Ovary (tissue), 3 donors: ENCODE results near the gene CD36.

Source experiments
- CTCF ChIP-seq, 3 donors: fragments of 450-650 bp in 2 of 3; fragments of 200-600 bp in 1 of 3; IDR thresholded peaks; one replicate each; pipeline versions ENCODE4 v1.5.1 to v1.8.0; 2016 to 2022; ENCODE audit warnings: antibody characterized with exemption in 3 of 3, mild to moderate bottlenecking in 1 of 3
- POLR2A ChIP-seq: fragments of 450-650 bp; IDR thresholded peaks from one replicate; pipeline ENCODE4 v1.6.1; 2017; ENCODE audit warnings: antibody characterized with exemption, mild to moderate bottlenecking, moderate library complexity
- donor health status: DM: no; HTN: no; CAD: no.

DNA sequence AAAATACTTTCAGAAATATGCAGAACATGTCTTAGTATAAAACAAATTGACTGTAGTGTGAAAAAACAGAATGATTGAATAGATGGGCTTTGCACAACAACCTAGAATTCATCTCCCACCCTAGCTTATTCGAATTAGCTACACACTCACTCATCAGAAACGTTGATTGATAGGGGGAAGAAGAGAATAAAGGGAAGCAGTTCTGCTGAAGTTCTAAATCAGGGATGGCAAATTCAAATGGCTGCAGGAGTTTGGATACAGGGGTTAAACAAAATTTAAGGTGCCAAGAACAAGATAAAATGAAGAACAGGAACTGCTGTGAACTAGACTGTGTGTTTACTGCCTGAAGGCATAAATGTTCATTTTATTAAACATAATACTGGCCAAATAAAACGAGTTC is 9.0 kb downstream of the CD36 start:
- TF ChIP-seq POLR2A, result no peak
- no peak for TF ChIP-seq CTCF (IDR thresholded peaks at IDR 0.05)
